Measurements from ENCODE around the gene WASHC1.
"Not testable (repeated sequence)": the region's sequence is repeated elsewhere in the genome, so short reads cannot be mapped to it uniquely, and the experiment has no call there.

WASHC1 gene

GRCh38 chr9:29356-29755, at the start of gene WASHC1:
WASHC1 (minus strand) TSS chr9:29456; CDS start chr9:24999, 4,457 bp downstream.
- not testable (repeated sequence) for DNase-seq (ENCODE audit: low read depth)

GRCh38 chr9:78333-78732, 49.1 kb upstream of the WASHC1 start:
- not testable (repeated sequence) for DNase-seq (ENCODE audit: low read depth)

- not testable (repeated sequence) for DNase-seq (ENCODE audit: low read depth)
Measured at GRCh38 chr9:76389-76788, 47.1 kb upstream of the WASHC1 start.

- DNase-seq (ENCODE audit: low read depth), result not testable (repeated sequence)
Measured at GRCh38 chr9:73900-74525, 44.8 kb upstream of the WASHC1 start.

GRCh38 chr9:73076-73899, 44.0 kb upstream of the WASHC1 start:
- not testable (repeated sequence) for DNase-seq (ENCODE audit: low read depth)

GRCh38 chr9:63031-63629, 33.9 kb upstream of the WASHC1 start:
- not testable (repeated sequence) for DNase-seq (ENCODE audit: low read depth)

- DNase-seq (ENCODE audit: low read depth), result not testable (repeated sequence)
Measured at GRCh38 chr9:52678-53077, 23.4 kb upstream of the WASHC1 start.

GRCh38 chr9:48190-48842, 19.1 kb upstream of the WASHC1 start:
- not testable (repeated sequence) for DNase-seq (ENCODE audit: low read depth)

- not testable (repeated sequence) for DNase-seq (ENCODE audit: low read depth)
Measured at GRCh38 chr9:46639-47271, 17.5 kb upstream of the WASHC1 start.

- not testable (repeated sequence) for DNase-seq (ENCODE audit: low read depth)
Measured at GRCh38 chr9:46164-46563, 16.9 kb upstream of the WASHC1 start.

- not testable (repeated sequence) for DNase-seq (ENCODE audit: low read depth)
Measured at GRCh38 chr9:45180-45878, 16.1 kb upstream of the WASHC1 start.

- not testable (repeated sequence) for DNase-seq (ENCODE audit: low read depth)
Measured at GRCh38 chr9:44416-44815, 15.2 kb upstream of the WASHC1 start.

GRCh38 chr9:43636-44035, 14.4 kb upstream of the WASHC1 start:
- DNase-seq (ENCODE audit: low read depth), result not testable (repeated sequence)

GRCh38 chr9:43116-43515, 13.9 kb upstream of the WASHC1 start:
- not testable (repeated sequence) for DNase-seq (ENCODE audit: low read depth)

GRCh38 chr9:41819-42218, 12.6 kb upstream of the WASHC1 start:
- not testable (repeated sequence) for DNase-seq (ENCODE audit: low read depth)

GRCh38 chr9:41261-41676, 12.0 kb upstream of the WASHC1 start:
- DNase-seq (ENCODE audit: low read depth), result not testable (repeated sequence)

- DNase-seq (ENCODE audit: low read depth), result not testable (repeated sequence)
Measured at GRCh38 chr9:32308-32707, 3.1 kb upstream of the WASHC1 start.

- not testable (repeated sequence) for DNase-seq (ENCODE audit: low read depth)
Measured at GRCh38 chr9:28775-29174, 481 bp downstream of the WASHC1 start.

GRCh38 chr9:21621-22020, 7.6 kb downstream of the WASHC1 start:
- DNase-seq (ENCODE audit: low read depth), result not testable (repeated sequence)

GRCh38 chr9:16875-17274, 12.4 kb downstream of the WASHC1 start:
- not testable (repeated sequence) for DNase-seq (ENCODE audit: low read depth)
